Activated B cell treated with CpG ODN at 0.5 μM for 24 hours (primary cell): ENCODE results near the gene SUCLG2. TPM values are rescaled to one million over a fixed set of nuclear protein-coding genes. Genes with fewer than 3 reads are reported as not detected.

Source experiments
- ATAC-seq: fragments of 200-7000 bp; cut with Tn5 transposase; one replicate; pipeline ENCODE4 v1.10.0; 2021; ENCODE audit warnings: low read depth, mild to moderate bottlenecking, moderate library complexity
- CTCF ChIA-PET: fragments of 350-600 bp; sonication (Branson Sonifier 250); formaldehyde crosslinking; loops from one replicate; lab custom pipeline; 2021; ENCODE audit warnings: antibody characterized with exemption; lab: Charles Lee
- POLR2A ChIA-PET: fragments of 350-600 bp; sonication (Branson Sonifier 250); formaldehyde crosslinking; loops from one replicate; lab custom pipeline; 2021; ENCODE audit warnings: antibody characterized with exemption; lab: Charles Lee
- DNase-seq: peaks from one replicate; pipeline ENCODE4 v3.0.0; 2022
- H3K27ac Mint-ChIP-seq: one replicate; pipeline ENCODE4 v1.8.0; 2020; ENCODE audit warnings: mixed read lengths
- H3K27me3 Mint-ChIP-seq: one replicate; pipeline ENCODE4 v1.8.0; 2021; ENCODE audit warnings: mixed read lengths
- H3K36me3 Mint-ChIP-seq: one replicate; pipeline ENCODE4 v1.8.0; 2021; ENCODE audit warnings: low read depth, mixed read lengths
- H3K4me1 Mint-ChIP-seq: one replicate; pipeline ENCODE4 v1.8.0; 2021; ENCODE audit warnings: mixed read lengths
- H3K4me3 Mint-ChIP-seq: one replicate; pipeline ENCODE4 v1.8.0; 2020; ENCODE audit warnings: mild to moderate bottlenecking, mixed read lengths
- H3K9me3 Mint-ChIP-seq: one replicate; pipeline ENCODE4 v1.8.0; 2020; ENCODE audit warnings: mixed read lengths
- CTCF ChIP-seq: fragments of 200-600 bp; IDR thresholded peaks from one replicate; pipeline ENCODE4 v1.8.0; 2022; ENCODE audit warnings: antibody characterized with exemption, mild to moderate bottlenecking
- intact Hi-C: fragments of 100-400 bp; cut with micrococcal nuclease; formaldehyde crosslinking; loops from one replicate; pipeline ENCODE4 v1.15.1; 2024
- total RNA-seq: library from RNA; stranded (reverse); gene quantifications from 2 replicates; pipeline ENCODE4 v1.2.3, GENCODE V29; 2022

The SUCLG2 gene
- total RNA-seq, 1 donor from 2014 or later: 40.8 TPM

DNA sequence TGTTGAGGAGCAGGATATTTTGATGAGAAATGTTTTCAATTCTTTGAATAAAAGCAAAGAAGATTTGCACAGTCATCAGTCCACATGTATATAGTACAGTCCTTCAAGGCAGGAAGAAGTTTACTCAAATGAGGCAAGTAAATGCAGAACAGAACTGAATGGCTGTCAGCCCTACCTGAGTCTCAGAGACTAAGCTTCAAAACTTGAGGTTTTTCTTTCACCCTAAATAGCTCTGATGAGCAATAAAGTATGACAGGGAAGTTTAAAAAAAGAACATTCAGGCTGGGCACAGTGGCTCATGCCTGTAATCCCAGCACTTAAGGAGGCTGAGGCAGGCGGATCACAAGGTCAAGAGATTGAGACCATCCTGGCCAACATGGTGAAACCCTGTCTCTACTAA, 232.5 kb downstream of the SUCLG2 start:
- ChIA-PET CTCF (no interaction called here), POLR2A (no interaction called here)
- TF ChIP-seq CTCF: no peak
- no peak overlapping the region for H3K4me3 Mint-ChIP-seq
- DNase-seq (no peak), ATAC-seq (no peak)
- H3K27me3 Mint-ChIP-seq: no peaks in the 10 kb centered on the region
- no peak overlapping the region for H3K27ac Mint-ChIP-seq
- peaks cover 5% of the 10 kb centered on the region for H3K9me3 Mint-ChIP-seq
- intact Hi-C loops: no loop called here
- H3K4me1 Mint-ChIP-seq: peaks cover 2% of the 10 kb centered on the region
- peaks cover 63% of the 10 kb centered on the region for H3K36me3 Mint-ChIP-seq

GRCh38 chr3:67419779-67420178, 234.6 kb downstream of the SUCLG2 start:
- DNase-seq: no peak
- Mint-ChIP-seq H3K27ac (no peak overlapping the region), H3K4me1 (peaks cover 2% of the 10 kb centered on the region), H3K36me3 (peaks cover 70% of the 10 kb centered on the region), H3K4me3 (no peak overlapping the region), H3K9me3 (peaks cover 5% of the 10 kb centered on the region), H3K27me3 (no peaks in the 10 kb centered on the region)
- TF ChIP-seq CTCF: no peak
- intact Hi-C loops: no loop called here
- ChIA-PET CTCF (no interaction called here), POLR2A (no interaction called here)
- ATAC-seq: no peak

- H3K27me3 Mint-ChIP-seq: no peaks in the 10 kb centered on the region
- DNase-seq: no peak
- H3K4me1 Mint-ChIP-seq: peaks cover 2% of the 10 kb centered on the region
- intact Hi-C loops: no loop called here
- TF ChIP-seq CTCF: no peak
- ATAC-seq: no peak
- no peak overlapping the region for H3K27ac Mint-ChIP-seq
- ChIA-PET POLR2A (interaction anchor here (0.7 kb wide), 1 partner anchor 30 kb away, joined by 5 read pairs; no protein-coding TSS in a partner anchor), CTCF (no interaction called here)
- H3K4me3 Mint-ChIP-seq: no peak overlapping the region
- H3K36me3 Mint-ChIP-seq: peaks cover 66% of the 10 kb centered on the region
- H3K9me3 Mint-ChIP-seq: peaks cover 5% of the 10 kb centered on the region
Measured at GRCh38 chr3:67419218-67419529, 235.2 kb downstream of the SUCLG2 start.

GRCh38 chr3:67418426-67419217, 235.8 kb downstream of the SUCLG2 start:
- no peak overlapping the region for H3K27ac Mint-ChIP-seq

More at GRCh38 chr3:67418426-67419217, 235.8 kb downstream of the SUCLG2 start:
- ATAC-seq: no peak
- H3K27me3 Mint-ChIP-seq: no peaks in the 10 kb centered on the region
- intact Hi-C loops: no loop called here
- peaks cover 65% of the 10 kb centered on the region for H3K36me3 Mint-ChIP-seq
- DNase-seq: no peak
- peaks cover 2% of the 10 kb centered on the region for H3K4me1 Mint-ChIP-seq
- CTCF ChIA-PET: no interaction called here
- H3K9me3 Mint-ChIP-seq: peaks cover 5% of the 10 kb centered on the region
- TF ChIP-seq CTCF: no peak
- POLR2A ChIA-PET: interaction anchor here (0.7 kb wide), 1 partner anchor 30 kb away, joined by 5 read pairs; no protein-coding TSS in a partner anchor
- no peak overlapping the region for H3K4me3 Mint-ChIP-seq
